Measurements from ENCODE around the gene IFNL3. TPM values are rescaled to one million over a fixed set of nuclear protein-coding genes. Genes with fewer than 3 reads are reported as not detected.

The IFNL3 gene
- not detected in 2 replicates for total RNA-seq

GRCh38 chr19:39244410-39245100, at the start of gene IFNL3:
Gene IFNL3 (minus strand): TSS chr19:39245006. CDS start chr19:39244967, 39 bp downstream.

GRCh38 chr19:39268085-39268484, 23.3 kb upstream of the IFNL3 start, which contains the start of gene IFNL2:
Gene IFNL2 (plus strand): TSS chr19:39268396. CDS start chr19:39268569, 173 bp downstream.

GRCh38 chr19:39248806-39249205, 4.0 kb upstream of the IFNL3 start, which contains the start of gene IFNL4:
Gene IFNL4 (minus strand): TSS chr19:39248856.

GRCh38 chr19:39203372-39204341, 41.1 kb downstream of the IFNL3 start, which contains the start of gene SYCN:
Gene SYCN (minus strand): TSS chr19:39204263. CDS start chr19:39204254, 9 bp downstream.

GRCh38 chr19:39196860-39197562, 47.8 kb downstream of the IFNL3 start, which contains the start of gene NCCRP1:
Gene NCCRP1 (plus strand): TSS chr19:39196964. CDS start chr19:39196983, 19 bp downstream.

Other genes with a start within 250 kb of the IFNL3 start
- gene FBXO27, start 212.5 kb downstream of the IFNL3 start, total RNA-seq: 1.2 and 1.8 TPM in 2 replicates
- gene ACP7, start 160.6 kb downstream of the IFNL3 start, total RNA-seq: 0.12 TPM in 1 of 2 replicates, not detected in the other
- 3.7 and 4.7 TPM in 2 replicates for gene PAK4, start 119.2 kb downstream of the IFNL3 start, total RNA-seq
- gene NCCRP1, start 48.0 kb downstream of the IFNL3 start, total RNA-seq: not detected in 2 replicates
- not detected in 2 replicates for gene SYCN, start 40.7 kb downstream of the IFNL3 start, total RNA-seq
- gene IFNL4, start 3.9 kb upstream of the IFNL3 start, total RNA-seq: not detected in 2 replicates
- gene IFNL2, start 23.4 kb upstream of the IFNL3 start, total RNA-seq: not detected in 2 replicates
- gene IFNL1, start 51.4 kb upstream of the IFNL3 start, total RNA-seq: not detected in 2 replicates
- gene LRFN1, start 75.9 kb upstream of the IFNL3 start, total RNA-seq: under 0.01 TPM in 1 of 2 replicates, not detected in the other
- gene GMFG, start 91.0 kb upstream of the IFNL3 start, total RNA-seq: 0.87 and 2.6 TPM in 2 replicates
- 33.6 and 40.2 TPM in 2 replicates for gene SAMD4B, start 97.4 kb upstream of the IFNL3 start, total RNA-seq
- 44.8 and 65.8 TPM in 2 replicates for gene PAF1, start 146.1 kb upstream of the IFNL3 start, total RNA-seq
- gene MED29, start 146.4 kb upstream of the IFNL3 start, total RNA-seq: 13.9 and 14.5 TPM in 2 replicates
- 2.5 and 5.2 TPM in 2 replicates for gene ZFP36, start 161.8 kb upstream of the IFNL3 start, total RNA-seq
- 18.1 and 29.5 TPM in 2 replicates for gene PLEKHG2, start 167.7 kb upstream of the IFNL3 start, total RNA-seq
- 38.5 and 131 TPM in 2 replicates for gene RPS16, start 190.9 kb upstream of the IFNL3 start, total RNA-seq
- gene SUPT5H, start 200.6 kb upstream of the IFNL3 start, total RNA-seq: 58.9 and 87.9 TPM in 2 replicates
- gene TIMM50, start 235.8 kb upstream of the IFNL3 start, total RNA-seq: 50.5 and 68.8 TPM in 2 replicates